GM21723 (cell line): ENCODE data around the gene CSF2.

Source experiments
- ATAC-seq: cut with Tn5 transposase; IDR thresholded peaks from one replicate; pipeline ENCODE4 v1.9.1; 2021; ENCODE audit warnings: mild to moderate bottlenecking, moderate library complexity; ENCODE audit not compliant: unreplicated experiment

The CSF2 gene

DNA sequence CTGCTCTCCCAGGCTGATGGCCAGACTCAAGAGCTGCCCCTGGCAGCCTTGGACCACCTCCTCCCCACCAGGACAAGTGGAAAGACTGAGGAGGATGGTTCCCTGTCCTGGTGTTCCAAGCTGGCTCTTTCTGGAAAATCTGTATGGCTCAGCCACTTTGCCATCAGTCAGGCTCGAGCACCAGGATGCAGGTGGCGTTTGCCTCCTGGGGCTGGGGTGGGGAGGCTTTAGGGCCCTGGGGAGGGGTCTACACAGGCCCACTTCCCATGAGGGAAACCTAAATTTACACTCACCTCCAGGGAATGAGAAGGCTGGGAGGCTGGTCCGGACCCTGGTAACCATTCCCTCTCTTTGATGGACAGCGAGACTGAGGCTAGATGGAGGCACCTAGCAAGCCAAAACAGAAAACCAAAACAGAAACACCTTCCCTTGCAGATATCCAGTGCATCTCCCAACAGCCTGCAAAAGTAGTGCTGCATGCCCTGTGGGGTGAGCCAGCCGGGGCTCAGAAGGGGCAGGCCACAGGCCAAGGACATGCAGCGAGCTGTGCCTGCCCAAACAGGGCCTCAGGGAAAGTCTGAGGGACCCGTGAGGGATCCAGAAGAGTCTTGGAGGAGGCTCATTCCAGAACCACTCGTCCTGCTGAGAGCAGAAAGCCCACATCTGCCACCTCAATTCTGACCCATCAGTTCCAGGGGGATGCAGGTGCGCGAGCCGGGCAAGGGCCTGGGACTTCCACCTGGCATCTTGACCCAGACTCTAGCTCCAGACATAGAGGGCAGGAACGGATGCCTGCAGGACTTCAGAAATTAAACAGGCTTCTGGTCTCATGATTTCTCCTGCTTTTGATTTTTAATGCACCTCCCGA is 5.4 kb upstream of the CSF2 start:
- no peak for ATAC-seq

DNA sequence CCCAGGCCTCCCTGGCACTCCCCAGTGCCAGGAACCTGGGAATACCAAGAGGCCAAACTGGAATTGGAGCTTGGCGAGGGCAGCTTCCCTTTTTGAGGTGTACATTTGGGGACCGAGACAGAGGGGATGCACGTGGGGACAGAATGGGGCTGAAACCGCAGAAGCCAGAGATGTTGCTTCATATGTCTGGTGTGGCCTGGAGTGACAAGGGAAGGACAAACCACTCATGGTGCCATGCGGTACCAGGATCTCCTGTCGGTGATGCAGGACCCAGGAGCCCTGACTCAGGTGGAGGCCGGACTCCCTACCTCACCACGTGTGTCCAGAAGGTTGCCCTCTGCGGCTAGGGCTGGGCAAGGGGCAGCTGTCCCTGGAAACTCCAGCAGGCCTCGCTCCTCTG is 4.0 kb upstream of the CSF2 start:
- no peak for ATAC-seq

DNA sequence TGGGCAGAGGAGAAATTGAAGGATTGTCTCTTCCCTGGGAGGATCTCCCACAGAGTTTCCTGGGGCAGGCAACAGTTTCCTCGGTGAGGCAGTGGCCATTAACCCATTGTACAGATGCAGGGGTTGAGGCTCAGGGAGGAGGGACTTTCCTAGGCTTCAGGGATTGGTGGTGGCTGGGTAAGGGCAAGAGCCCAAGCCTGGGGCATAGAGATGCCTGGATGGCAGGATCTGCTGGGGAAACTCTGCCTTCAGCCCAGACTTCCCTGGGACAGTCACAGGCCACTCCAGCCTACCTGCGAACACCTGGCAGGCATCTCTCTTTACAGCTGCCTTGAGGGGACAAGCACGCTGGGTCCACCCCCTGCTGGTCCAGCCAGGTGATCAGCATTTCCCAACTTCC is 3.6 kb upstream of the CSF2 start:
- no peak for ATAC-seq

DNA sequence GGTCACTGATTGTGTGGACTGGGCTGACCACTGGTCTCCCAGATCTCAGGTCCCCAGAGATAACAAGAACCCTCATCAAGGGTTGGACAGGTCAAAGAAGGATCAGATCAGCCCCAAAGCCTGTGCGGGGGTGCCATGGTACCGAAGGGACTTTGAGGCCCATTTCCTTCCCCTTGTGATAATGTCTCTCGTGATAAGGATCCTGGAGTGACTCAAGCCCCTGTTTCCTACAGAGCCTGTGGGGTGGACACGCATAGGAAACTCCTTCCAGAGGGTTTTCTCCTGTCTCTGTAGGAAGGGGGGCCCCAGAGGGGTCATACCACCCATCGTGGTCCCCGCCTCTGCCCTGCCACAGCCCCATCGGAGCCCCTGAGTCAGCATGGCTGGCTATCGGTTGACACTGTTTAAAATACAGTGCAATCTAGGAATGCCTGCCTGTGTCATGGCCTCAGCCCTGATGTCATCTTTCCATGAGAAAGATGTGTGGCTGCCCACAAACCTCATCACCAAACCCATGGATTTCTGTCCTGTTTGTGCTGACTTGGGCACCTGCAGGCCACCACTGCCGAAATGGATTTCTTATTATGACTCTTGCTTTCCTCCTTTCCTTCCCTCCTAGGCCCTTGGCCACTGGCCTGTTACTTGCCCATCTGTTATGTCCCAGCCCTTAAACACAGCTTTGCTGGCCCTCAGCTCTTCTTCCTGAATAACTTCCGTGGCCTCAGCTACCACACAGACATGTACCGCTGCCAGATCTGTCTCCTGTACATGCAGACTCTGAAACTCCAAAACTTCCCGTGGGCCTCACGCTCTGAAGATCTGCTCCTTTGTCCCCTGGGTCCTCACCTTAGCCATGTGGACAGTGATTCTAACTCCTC is 2.9 kb upstream of the CSF2 start:
- no peak for ATAC-seq

DNA sequence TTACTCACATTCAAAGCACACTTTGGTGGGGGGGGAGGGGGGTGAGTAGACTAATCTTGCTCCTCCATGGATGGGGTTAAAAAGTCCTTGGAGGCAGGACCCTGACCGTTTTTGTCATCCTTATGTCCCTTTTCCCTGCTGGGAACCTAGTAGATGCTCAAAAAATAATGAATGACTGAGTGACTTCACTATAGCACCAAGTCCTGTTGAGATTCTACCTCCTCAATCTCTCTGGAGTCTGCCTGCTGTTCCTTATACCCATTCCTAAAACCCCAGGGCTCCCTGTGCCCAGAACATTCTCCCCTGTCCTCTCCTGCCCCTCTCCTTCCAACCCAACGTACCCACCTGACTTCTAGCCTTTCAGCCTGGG is 2.3 kb upstream of the CSF2 start:
- ATAC-seq = no peak

DNA sequence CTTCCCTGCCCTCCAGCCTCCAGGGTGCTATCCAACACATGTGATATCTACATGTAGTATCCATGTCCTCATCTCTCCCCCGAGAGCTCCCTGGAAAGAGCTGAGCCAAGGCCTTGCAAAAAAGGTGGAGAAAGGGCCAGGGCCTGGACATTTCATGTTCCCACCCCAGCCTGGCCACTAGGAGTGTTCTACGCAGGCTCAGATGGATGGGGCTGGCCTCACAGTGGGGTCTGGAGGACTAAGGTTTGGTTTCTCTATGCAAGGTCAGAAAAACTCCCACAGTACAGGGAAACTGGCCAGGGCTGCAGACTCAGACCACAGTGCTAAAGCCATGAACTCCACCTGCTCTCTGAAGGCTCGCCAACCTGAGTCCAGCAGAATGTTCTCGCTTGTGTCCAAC is 1.5 kb upstream of the CSF2 start:
- no peak for ATAC-seq

DNA sequence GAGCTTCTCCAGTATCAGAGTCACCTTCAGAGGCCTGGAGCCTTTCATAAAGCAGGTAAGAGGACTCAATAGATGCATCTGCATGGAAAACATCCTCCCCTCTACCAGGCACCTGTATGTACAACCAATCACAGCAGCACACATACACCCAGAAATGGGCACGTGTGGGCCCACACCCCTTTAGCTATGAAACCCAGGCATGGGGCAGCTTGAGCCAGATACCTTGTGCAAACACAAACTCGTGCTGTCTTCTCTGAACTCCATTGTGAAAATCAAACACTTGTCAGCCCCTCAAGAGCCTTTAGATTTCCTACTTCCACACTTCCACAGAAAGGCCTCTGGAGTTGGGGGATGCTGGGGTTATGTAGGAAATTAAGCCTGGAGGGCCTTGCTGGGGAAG is 1.1 kb upstream of the CSF2 start:
- ATAC-seq = no peak

DNA sequence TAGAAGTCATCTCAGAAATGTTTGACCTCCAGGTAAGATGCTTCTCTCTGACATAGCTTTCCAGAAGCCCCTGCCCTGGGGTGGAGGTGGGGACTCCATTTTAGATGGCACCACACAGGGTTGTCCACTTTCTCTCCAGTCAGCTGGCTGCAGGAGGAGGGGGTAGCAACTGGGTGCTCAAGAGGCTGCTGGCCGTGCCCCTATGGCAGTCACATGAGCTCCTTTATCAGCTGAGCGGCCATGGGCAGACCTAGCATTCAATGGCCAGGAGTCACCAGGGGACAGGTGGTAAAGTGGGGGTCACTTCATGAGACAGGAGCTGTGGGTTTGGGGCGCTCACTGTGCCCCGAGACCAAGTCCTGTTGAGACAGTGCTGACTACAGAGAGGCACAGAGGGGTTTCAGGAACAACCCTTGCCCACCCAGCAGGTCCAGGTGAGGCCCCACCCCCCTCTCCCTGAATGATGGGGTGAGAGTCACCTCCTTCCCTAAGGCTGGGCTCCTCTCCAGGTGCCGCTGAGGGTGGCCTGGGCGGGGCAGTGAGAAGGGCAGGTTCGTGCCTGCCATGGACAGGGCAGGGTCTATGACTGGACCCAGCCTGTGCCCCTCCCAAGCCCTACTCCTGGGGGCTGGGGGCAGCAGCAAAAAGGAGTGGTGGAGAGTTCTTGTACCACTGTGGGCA is 642 bp downstream of the CSF2 start:
- no peak for ATAC-seq

DNA sequence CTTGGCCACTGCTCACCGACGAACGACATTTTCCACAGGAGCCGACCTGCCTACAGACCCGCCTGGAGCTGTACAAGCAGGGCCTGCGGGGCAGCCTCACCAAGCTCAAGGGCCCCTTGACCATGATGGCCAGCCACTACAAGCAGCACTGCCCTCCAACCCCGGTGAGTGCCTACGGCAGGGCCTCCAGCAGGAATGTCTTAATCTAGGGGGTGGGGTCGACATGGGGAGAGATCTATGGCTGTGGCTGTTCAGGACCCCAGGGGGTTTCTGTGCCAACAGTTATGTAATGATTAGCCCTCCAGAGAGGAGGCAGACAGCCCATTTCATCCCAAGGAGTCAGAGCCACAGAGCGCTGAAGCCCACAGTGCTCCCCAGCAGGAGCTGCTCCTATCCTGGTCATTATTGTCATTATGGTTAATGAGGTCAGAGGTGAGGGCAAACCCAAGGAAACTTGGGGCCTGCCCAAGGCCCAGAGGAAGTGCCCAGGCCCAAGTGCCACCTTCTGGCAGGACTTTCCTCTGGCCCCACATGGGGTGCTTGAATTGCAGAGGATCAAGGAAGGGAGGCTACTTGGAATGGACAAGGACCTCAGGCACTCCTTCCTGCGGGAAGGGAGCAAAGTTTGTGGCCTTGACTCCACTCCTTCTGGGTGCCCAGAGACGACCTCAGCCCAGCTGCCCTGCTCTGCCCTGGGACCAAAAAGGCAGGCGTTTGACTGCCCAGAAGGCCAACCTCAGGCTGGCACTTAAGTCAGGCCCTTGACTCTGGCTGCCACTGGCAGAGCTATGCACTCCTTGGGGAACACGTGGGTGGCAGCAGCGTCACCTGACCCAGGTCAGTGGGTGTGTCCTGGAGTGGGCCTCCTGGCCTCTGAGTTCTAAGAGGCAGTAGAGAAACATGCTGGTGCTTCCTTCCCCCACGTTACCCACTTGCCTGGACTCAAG is 1.5 kb downstream of the CSF2 start:
- no peak for ATAC-seq

DNA sequence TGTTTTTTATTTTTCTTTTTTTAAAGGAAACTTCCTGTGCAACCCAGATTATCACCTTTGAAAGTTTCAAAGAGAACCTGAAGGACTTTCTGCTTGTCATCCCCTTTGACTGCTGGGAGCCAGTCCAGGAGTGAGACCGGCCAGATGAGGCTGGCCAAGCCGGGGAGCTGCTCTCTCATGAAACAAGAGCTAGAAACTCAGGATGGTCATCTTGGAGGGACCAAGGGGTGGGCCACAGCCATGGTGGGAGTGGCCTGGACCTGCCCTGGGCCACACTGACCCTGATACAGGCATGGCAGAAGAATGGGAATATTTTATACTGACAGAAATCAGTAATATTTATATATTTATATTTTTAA is 2.1 kb downstream of the CSF2 start:
- no peak for ATAC-seq

DNA sequence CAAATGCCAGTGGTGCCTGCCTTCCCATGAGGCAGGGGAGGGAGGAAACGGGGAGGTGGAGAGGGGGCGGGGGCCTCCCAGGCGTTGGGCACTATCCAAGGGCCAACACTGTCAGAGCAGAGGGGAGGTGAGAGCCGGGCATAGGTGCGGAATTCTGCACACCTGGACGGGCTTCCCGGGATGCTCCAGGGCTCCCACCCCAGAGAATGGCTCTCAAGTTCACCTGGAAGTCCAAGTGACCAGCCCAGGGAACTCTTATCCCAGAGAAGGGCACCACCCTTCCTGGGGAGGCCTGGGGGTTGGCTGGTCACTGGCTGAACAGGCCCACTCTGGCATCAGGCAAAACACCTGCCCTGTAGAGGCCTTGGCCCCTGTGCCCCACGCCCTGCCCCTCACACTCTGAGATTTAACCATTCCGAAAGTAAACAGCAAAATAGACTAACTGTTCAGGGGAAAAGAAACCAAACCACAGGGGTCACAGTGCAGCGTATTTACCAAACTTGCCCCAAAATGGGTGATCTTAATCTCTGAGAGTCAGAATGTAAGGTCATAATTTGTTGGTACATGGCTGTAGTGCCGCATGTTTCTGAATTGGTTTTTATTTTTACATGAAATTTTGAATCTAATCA is 2.7 kb downstream of the CSF2 start:
- ATAC-seq = no peak

DNA sequence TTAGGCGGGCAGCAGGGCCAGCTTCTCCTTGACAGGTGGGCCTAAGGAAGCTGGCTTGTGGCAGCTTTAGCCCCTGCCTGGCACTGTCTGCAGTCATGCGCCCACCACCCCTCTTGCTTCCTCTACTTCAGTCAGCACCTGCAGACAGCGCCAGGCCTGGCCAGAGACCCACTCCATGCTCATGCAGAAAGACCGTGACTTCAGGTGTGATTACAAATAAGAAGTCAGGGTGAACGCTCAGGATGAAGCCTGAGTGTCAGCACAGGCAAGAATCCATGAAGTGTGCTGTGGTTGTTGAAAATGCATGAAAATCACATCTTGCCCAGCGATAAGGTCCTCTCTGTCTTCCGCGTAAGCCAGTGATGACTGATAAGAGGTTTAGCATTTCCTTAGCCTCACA is 3.4 kb downstream of the CSF2 start:
- ATAC-seq = no peak

DNA sequence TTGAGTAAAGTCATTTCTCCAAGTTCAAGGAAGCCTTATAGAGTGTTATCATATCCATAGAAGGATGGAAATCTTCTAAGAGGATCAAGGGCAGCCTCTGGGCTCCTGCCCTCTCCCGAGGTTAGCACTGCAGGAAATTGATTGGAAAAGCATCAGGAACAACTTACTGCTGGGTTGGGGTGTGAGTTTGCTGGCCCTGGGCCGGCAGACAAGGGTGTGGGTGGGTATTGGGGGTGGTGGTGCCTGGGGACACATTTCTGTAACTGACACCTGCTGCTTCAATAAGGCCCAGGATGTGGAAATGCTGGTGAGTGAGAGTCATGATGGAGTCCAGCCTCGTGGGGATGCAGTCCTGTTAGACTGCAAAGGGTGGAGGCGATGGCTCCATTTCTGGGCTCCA is 5.5 kb downstream of the CSF2 start:
- no peak for ATAC-seq

DNA sequence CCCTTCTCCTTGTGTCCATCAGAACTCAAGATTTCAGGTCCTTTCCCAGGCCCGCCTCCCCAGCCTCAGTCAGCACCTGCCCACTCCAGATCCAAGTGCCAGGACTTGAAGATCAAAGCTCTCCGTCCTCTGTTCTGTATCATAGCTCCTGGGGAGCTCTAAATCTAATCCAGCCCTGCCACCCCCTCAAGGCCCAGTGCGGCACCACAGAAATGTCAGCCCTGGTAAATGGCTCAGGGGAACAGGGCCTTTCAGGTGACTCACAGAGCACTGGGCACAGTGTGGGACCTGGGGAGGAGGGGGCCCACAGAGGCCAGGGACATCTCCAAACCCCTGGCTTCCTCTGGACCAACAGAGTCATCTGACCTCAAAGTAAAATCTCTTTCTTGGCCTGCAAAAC is 6.0 kb downstream of the CSF2 start:
- no peak for ATAC-seq

DNA sequence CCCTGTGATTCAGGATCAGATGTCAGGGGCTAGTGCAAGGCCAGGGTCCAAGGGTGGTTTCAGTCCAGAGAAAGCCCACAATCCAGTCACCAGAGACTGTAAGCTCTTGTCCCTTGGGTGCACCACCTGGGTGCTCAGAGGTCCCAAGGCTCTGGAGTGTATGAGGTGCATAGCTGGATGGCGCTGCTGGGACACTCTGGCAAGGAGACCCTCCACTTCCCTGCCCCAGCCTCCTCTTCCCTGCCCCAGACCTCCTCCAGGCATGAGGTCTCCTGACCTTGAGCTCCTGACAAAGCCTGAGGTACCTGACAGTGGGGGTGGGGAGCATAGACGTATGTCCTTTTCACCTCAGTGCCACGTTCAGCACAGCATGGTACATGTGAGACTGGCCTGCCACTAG is 7.0 kb downstream of the CSF2 start:
- ATAC-seq = no peak

DNA sequence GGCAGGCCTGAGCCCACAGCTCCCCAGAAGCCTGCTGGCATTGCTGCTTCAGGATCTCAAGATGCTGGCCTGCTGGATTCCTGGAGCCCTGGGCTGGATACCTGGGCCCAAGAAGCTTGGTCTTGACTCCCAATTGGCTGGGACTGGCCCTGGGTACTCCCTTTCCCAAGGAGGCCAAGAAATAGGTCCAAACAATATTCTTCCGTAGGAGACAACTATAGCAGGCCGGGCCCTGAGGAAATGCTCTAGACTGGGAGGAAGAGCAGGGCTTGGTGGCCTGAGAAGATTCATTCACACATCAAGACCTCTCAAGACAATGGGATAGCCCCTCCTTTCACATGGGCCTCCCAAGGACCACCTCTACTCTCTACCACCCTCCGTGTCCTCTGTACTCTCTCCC is 7.9 kb downstream of the CSF2 start:
- no peak for ATAC-seq

DNA sequence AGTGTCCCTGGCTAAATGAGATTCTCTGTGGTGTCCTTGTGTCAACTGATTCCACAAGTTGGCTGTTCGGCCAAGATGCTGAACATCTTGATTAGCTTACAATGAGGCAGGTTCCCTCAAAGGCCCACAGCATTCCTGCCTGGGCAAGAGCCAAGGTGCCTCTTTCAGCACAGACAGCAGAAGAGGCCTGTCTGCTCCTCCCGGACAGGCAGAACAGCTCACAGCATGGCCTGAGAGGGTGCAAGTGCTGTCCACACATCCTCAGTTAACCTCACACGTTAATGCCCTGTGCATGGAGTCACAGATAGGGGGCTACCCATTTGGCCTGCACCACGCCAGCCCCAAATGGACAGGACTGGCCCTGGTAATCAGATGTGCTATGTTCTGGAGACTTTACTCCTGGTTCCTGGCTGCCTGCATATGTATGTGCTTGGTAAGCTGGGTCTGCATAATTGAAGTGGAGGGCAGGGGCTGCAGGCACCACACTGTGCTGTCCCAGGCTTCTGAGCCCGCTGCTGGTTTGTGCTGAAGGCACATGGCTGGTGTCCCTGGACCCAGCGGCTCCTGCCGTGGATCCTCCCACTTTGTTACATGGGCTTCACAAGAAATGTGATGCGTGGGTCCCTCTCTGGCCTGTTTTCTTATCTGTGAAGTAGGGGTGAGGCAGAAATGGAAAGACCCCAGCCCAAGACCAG is 8.9 kb downstream of the CSF2 start:
- no peak for ATAC-seq

DNA sequence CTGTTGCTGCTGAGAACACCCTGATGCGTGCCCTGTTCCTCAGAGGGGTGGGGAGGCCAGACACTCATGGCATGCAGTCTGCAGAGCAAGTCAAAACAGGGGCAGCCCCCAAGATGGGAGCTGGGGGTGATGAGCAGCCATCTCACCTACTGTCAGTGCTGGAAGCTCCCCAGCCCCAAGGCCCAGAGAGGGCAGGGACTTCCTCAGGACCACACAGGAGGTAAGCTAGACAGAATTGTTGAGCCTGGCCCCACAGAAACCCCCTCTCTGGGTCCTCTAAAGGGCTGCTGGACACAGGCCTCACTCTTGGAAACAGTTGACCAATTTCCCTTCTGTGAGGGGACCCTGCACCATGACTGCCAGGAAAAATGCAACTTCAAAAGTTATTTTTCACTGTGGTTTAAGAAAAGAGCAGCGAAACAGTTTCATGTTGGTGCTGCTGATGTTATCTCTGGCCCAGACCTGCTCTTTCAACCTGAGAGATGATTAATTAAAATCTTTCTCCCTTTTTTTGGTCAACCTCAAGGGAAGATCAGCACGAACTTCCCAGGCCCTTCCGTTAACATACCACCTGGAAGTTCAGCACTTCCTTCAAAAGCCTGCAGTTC is 9.6 kb downstream of the CSF2 start:
- no peak for ATAC-seq

DNA sequence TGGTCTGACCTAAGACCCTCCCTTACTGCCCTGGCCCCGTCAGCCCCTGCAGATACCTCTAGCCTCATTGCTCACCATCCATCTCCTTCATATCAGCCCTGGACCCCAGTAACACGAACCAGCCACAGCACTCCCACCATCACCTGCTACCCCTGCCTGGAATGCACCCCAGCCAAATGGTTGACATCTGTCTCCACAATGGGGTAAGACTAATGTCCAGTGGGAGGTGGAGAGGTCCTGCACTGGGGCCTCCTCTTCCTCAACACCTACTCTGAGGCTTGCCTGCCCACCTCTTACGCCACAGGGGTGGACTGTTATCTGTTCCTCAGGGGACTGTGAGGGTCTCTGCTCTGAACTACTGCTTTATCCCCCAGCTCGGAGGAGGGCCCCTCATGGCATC is 12.1 kb downstream of the CSF2 start:
- no peak for ATAC-seq
